ENCODE measurements around the gene PIM2. TPM values are rescaled to one million over a fixed set of nuclear protein-coding genes. Genes with fewer than 3 reads are reported as not detected.

Gene PIM2
- total and polyA plus RNA-seq, 9 of the 15 experiments (the other 6 are each of a cell fraction or from before 2014, with no cell fraction given), result 67.6 to 191 (median 108) TPM

DNA sequence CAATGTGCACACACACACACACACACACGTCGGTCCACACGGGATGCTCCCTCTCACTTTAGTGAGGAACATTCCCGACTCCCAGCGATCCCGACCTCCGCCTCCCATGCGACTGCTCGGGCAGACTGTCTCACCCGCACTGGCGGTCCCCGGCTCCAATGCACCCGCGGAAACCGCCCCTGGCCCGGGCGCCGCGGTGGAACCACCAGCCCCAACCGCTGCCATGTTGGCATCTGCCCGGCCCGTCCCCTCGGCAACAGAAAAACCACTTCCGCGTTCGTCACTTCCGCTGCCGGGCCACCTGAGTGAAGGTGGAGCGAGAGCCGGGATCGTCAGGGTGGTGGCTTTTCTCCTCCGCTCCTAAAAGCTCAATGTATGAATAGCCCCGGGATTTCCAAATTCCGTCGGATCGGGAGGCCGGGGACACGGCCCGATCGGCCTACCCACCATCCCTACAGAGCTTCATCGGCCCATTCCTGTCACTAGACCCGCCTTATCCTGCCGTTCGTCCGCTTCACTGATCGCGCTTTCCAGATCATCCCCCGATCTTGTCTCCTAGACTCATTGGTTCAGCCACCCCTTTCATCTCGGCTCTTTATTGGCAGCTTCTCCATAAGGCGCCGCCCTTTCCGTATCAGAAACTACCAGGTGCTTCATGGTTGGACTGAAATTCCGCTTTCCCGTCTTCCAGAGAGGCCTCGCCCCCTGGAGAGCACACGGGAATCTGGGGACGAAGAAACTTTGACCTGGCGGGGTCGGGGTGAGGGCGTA is 7.2 kb downstream of the PIM2 start, which contains the start of gene SLC35A2 (continued):
- TF ChIP-seq, protein P1, sequence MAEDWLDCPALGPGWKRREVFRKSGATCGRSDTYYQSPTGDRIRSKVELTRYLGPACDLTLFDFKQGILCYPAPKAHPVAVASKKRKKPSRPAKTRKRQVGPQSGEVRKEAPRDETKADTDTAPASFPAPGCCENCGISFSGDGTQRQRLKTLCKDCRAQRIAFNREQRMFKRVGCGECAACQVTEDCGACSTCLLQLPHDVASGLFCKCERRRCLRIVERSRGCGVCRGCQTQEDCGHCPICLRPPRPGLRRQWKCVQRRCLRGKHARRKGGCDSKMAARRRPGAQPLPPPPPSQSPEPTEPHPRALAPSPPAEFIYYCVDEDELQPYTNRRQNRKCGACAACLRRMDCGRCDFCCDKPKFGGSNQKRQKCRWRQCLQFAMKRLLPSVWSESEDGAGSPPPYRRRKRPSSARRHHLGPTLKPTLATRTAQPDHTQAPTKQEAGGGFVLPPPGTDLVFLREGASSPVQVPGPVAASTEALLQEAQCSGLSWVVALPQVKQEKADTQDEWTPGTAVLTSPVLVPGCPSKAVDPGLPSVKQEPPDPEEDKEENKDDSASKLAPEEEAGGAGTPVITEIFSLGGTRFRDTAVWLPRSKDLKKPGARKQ (CRISPR knock-in tag; IDR thresholded peaks at IDR 0.05), result no peak
- no peak for TF ChIP-seq ADNP (tag; IDR thresholded peaks at IDR 0.05)
- peak; percentile 82; the same call in 1 of the 2 replicates for TF ChIP-seq SREBF2 (CRISPR knock-in tag; IDR thresholded peaks at IDR 0.05)
- TF ChIP-seq, protein P2, sequence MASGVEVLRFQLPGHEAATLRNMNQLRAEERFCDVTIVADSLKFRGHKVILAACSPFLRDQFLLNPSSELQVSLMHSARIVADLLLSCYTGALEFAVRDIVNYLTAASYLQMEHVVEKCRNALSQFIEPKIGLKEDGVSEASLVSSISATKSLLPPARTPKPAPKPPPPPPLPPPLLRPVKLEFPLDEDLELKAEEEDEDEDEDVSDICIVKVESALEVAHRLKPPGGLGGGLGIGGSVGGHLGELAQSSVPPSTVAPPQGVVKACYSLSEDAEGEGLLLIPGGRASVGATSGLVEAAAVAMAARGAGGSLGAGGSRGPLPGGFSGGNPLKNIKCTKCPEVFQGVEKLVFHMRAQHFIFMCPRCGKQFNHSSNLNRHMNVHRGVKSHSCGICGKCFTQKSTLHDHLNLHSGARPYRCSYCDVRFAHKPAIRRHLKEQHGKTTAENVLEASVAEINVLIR (CRISPR knock-in tag; IDR thresholded peaks at IDR 0.05), result peak; percentile 64; the same call in 1 of the 2 replicates
- TF ChIP-seq ZNF584 (CRISPR knock-in tag; IDR thresholded peaks at IDR 0.05; ENCODE audit: low read depth), result no peak
- TF ChIP-seq ZNF175 (CRISPR knock-in tag; IDR thresholded peaks at IDR 0.05; ENCODE audit: low read depth), result no peak
- no peak for TF ChIP-seq ZNF197 (CRISPR knock-in tag; IDR thresholded peaks at IDR 0.05; ENCODE audit: low read depth)
- TF ChIP-seq U2AF2 (optimal IDR thresholded peaks at IDR 0.05; ENCODE audit: low read depth, low read length), result no peak
- TF ChIP-seq ETS2 (tag; IDR thresholded peaks at IDR 0.05; ENCODE audit: borderline replicate concordance, poor library complexity, severe bottlenecking), result no peak
- no peak for TF ChIP-seq NUFIP1 (IDR thresholded peaks at IDR 0.05; ENCODE audit: partially characterized antibody)
- TF ChIP-seq, protein P3, sequence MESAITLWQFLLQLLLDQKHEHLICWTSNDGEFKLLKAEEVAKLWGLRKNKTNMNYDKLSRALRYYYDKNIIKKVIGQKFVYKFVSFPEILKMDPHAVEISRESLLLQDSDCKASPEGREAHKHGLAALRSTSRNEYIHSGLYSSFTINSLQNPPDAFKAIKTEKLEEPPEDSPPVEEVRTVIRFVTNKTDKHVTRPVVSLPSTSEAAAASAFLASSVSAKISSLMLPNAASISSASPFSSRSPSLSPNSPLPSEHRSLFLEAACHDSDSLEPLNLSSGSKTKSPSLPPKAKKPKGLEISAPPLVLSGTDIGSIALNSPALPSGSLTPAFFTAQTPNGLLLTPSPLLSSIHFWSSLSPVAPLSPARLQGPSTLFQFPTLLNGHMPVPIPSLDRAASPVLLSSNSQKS (CRISPR knock-in tag; IDR thresholded peaks at IDR 0.05), result no peak; the same call in none of the 2 replicates
- peak; percentile 91 for TF ChIP-seq RHOXF2B (CRISPR knock-in tag; conservative IDR thresholded peaks at IDR 0.05)
- no peak for TF ChIP-seq GABPA (tag; conservative IDR thresholded peaks at IDR 0.05; ENCODE audit: low read depth)
- no peak for TF ChIP-seq GTF2F1 (IDR thresholded peaks at IDR 0.05; ENCODE audit: low read depth, low read length)
- no peak for TF ChIP-seq ZNF589 (CRISPR knock-in tag; IDR thresholded peaks at IDR 0.05; ENCODE audit: low read depth)
- TF ChIP-seq SRSF1 (IDR thresholded peaks at IDR 0.05; ENCODE audit: low read depth, low read length), result no peak
- no peak for TF ChIP-seq BHLHE40 (IDR thresholded peaks at IDR 0.05; ENCODE audit: low read length)
- no peak for TF ChIP-seq PTRF (tag; IDR thresholded peaks at IDR 0.05)
- peak; percentile 92 for TF ChIP-seq RBFOX2 (IDR thresholded peaks at IDR 0.05; ENCODE audit: low read depth, low read length)
- TF ChIP-seq DIDO1 (tag; IDR thresholded peaks at IDR 0.05; ENCODE audit: low read depth), result no peak; the same call in 1 of the 2 replicates
- no peak for TF ChIP-seq FUS (optimal IDR thresholded peaks at IDR 0.05; ENCODE audit: low read depth, low read length)
- TF ChIP-seq, protein P4, sequence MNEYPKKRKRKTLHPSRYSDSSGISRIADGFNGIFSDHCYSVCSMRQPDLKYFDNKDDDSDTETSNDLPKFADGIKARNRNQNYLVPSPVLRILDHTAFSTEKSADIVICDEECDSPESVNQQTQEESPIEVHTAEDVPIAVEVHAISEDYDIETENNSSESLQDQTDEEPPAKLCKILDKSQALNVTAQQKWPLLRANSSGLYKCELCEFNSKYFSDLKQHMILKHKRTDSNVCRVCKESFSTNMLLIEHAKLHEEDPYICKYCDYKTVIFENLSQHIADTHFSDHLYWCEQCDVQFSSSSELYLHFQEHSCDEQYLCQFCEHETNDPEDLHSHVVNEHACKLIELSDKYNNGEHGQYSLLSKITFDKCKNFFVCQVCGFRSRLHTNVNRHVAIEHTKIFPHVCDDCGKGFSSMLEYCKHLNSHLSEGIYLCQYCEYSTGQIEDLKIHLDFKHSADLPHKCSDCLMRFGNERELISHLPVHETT (CRISPR knock-in tag; conservative IDR thresholded peaks at IDR 0.05 in 1 of 2, IDR thresholded peaks at IDR 0.05 in 1 of 2), result no peak

All from K562 (cell line).